PFSK-1 (cell line): ENCODE data around the gene ADM2.

ENCODE experiments used
- POLR2AphosphoS5 ChIP-seq: IDR thresholded peaks from 2 replicates; pipeline ENCODE4 v1.6.1; 2012; ENCODE audit warnings: low read depth, mild to moderate bottlenecking, control low read depth, low read length, moderate library complexity
- REST ChIP-seq, 2 experiments: IDR thresholded peaks; 2 replicates each; pipeline versions ENCODE4 v1.6.1 to v1.8.0; 2011 to 2012; ENCODE audit warnings: low read depth in 2 of 2, low read length in 2 of 2, control low read depth in 1 of 2, inconsistent platforms in 1 of 2, mild to moderate bottlenecking in 1 of 2, moderate library complexity in 1 of 2; ENCODE audit not compliant: insufficient read depth in 1 of 2
- SIN3A ChIP-seq: IDR thresholded peaks from 2 replicates; pipeline ENCODE4 v1.6.1; 2012; ENCODE audit warnings: mild to moderate bottlenecking, low read length, moderate library complexity, borderline replicate concordance; ENCODE audit not compliant: insufficient read depth
- TAF1 ChIP-seq: IDR thresholded peaks from 2 replicates; pipeline ENCODE4 v1.6.1; 2012; ENCODE audit warnings: low read length, control low read depth, borderline replicate concordance; ENCODE audit not compliant: insufficient read depth

- TF ChIP-seq REST (IDR thresholded peaks at IDR 0.05; ENCODE audit: insufficient read depth in 1 of 2, low read depth in 2 of 2, low read length in 2 of 2) (no peak), POLR2AphosphoS5 (no peak), TAF1 (no peak), SIN3A (no peak)
Observed at GRCh38 chr22:50469377-50470305, 11.7 kb upstream of the ADM2 start.
